ENCODE results near the gene KCNT1.

Gene KCNT1

DNA sequence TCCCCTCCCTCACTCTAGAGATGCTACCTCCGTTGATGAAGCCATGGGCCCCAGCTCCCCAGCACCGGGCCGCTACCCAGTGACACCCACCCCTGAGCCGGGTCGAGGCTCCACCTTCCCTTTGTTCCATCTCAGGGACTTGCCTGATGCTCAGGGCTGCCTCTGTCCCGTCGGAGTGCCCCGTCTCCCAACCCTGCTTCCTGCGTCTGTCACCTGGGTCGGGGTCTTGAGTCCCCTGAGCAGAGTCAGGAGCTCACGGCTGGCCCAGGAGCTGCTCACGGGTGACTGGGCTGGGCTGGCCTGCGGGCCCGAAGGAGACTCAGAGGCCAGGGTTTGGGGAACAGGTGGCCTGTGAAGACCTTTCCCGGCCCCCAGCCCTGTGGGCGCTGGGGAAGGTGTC, 85.3 kb downstream of the KCNT1 start:
- TF ChIP-seq, protein P1, sequence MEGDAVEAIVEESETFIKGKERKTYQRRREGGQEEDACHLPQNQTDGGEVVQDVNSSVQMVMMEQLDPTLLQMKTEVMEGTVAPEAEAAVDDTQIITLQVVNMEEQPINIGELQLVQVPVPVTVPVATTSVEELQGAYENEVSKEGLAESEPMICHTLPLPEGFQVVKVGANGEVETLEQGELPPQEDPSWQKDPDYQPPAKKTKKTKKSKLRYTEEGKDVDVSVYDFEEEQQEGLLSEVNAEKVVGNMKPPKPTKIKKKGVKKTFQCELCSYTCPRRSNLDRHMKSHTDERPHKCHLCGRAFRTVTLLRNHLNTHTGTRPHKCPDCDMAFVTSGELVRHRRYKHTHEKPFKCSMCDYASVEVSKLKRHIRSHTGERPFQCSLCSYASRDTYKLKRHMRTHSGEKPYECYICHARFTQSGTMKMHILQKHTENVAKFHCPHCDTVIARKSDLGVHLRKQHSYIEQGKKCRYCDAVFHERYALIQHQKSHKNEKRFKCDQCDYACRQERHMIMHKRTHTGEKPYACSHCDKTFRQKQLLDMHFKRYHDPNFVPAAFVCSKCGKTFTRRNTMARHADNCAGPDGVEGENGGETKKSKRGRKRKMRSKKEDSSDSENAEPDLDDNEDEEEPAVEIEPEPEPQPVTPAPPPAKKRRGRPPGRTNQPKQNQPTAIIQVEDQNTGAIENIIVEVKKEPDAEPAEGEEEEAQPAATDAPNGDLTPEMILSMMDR (IDR thresholded peaks at IDR 0.05), result no peak

DNA sequence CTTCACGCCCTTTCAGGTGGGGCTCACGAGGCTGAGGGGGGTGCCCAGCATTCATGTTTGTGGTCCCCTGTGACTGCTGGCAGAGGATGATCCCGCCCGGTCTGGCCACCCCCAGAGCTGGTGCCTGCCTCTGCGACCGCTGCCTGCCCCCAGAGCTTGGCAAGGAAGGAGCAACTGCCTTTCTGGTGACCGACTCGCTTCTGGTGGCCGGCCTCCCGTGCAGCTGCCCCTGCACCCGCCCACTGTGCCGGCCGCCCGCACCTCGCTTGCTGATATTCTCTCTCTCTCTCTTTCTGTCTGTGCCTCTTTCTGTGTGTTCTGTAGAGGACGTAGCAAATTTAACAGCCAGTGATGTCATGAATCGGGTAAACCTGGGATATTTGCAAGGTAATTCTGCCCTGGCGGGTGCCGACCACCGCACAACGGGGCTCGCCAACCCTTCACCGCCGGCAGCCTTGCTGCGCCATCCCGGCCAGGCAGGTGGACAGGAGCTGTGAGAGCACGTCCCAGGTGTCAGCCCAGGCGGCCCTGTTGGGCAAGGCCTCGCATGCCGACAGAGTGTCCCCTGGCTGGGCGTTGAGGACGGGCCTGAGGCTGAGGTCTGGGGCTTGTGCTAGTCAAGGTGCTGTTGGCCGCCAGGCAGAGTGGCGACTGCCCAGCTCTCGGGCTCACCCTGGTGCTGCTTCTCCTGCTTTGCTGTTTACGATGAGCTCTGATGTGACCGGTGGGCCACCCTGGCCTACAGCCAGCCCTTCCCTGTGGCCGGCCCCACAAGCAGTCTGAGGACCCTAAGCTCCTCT, 86.0 kb downstream of the KCNT1 start:
- TF ChIP-seq, protein P1 (IDR thresholded peaks at IDR 0.05), result no peak

DNA sequence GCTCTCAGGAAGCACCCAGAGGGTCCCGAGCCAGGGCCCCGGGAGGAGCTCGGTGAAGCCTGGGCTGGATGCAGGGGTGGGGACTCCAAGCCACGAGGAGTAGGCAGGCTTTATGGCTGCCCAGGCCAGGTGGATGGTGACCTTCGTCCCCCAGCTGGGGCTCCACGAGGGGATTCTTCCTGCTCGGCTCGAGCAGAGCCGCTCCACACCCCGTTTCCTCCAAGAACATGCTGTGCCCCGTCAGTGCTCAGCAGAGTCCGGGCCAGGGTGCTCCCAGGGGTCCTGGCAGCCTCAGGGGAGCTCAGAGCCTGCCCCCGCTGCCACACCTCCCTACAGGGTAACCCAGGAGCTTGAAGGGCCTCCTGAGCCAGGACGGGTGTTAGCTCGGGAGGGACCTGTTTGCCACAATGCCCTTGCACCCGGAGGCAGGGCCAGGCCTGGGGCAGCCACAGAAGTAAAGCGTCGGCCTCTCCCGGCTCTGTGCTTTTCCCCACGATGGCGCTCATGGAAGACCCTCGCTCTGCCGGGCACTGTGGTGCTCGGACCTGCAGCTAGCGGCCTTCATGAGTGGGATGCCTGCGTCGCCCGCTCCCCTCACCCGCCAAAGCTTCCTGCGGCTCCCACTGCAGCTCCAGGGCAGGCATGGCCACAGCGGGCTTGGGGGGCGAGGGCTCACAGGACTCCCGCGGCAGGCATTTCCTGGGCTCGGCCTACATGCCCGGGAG, 86.8 kb downstream of the KCNT1 start:
- TF ChIP-seq, protein P1 (IDR thresholded peaks at IDR 0.05), result no peak

DNA sequence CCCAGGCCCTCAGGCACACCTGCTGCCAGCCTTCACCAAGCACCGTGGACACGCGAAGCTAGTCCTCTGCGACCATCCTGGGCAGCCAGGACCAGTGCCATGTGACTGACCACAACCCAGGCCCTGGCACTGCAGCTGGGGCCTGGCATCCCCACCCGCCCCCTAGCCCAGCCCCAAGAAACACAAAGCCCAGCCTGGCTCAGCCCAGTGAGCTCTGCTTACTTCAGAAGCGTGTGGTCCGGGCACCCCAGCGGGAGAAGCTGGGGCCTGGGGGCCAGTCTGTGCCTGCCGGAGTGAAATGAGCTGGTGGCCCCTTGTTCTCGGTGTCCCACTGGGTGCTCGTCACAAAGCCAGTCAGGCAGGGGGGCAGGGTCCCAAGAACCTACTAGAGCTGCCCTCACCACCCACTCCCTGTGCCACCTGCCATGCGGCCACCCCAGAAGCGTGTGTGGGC, 87.9 kb downstream of the KCNT1 start:
- TF ChIP-seq, protein P1 (IDR thresholded peaks at IDR 0.05), result no peak

GRCh38 chr9:135790356-135790755, 88.4 kb downstream of the KCNT1 start:
- TF ChIP-seq, protein P1 (IDR thresholded peaks at IDR 0.05), result no peak

DNA sequence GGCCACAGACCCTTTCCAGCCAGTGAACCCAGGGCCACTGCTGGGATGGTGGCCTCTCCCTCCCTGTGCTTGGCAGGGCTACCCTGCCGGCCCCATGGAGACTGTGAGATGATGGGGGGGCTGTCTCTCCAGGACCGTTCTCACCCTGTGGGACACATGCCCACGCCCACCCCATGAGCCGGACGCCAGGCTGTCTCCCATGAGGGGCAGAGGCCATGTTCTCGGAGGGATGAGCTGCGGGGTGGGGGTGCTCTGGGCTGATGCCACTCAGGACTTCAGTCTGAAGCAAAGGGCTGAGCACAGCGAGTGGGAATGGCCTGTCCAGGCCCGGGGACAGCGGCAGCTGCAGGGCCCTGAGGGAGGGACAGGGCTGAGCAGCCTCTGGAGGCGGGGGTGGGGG, 88.9 kb downstream of the KCNT1 start:
- TF ChIP-seq, protein P1 (IDR thresholded peaks at IDR 0.05), result no peak

- TF ChIP-seq, protein P1 (IDR thresholded peaks at IDR 0.05), result no peak
Observed at GRCh38 chr9:135791431-135792267, 89.7 kb downstream of the KCNT1 start.
